Upper lobe of left lung (tissue), 6 donors: ENCODE data around the gene UBR4. TPM values are rescaled to one million over a fixed set of nuclear protein-coding genes. Genes with fewer than 3 reads are reported as not detected.
"Not testable (repeated sequence)": the region's sequence is repeated elsewhere in the genome, so short reads cannot be mapped to it uniquely, and the experiment has no call there.

ENCODE experiments used
- ATAC-seq, 2 donors: fragments of 200-7000 bp; cut with Tn5 transposase; one replicate each; pipeline ENCODE4 v1.9.1; 2022; ENCODE audit warnings: mild to moderate bottlenecking in 2 of 2, moderate library complexity in 2 of 2; ENCODE audit not compliant: low FRiP score in 2 of 2
- DNase-seq, 2 donors: peaks; one replicate each; pipeline ENCODE4 v3.0.0-alpha.2; 2019 to 2020
- H3K27ac ChIP-seq, 4 donors: fragments of 200-600 bp; sonication (generic); one replicate each; pipeline ENCODE4 v1.5.1; 2016 to 2019
- H3K27me3 ChIP-seq, 4 donors: fragments of 200-600 bp; sonication (generic); one replicate each; pipeline ENCODE4 v1.5.1; 2017 to 2019
- H3K36me3 ChIP-seq, 4 donors: fragments of 200-600 bp; sonication (generic); one replicate each; pipeline ENCODE4 v1.5.1; 2016 to 2019
- H3K4me1 ChIP-seq, 4 donors: fragments of 200-600 bp; sonication (generic); one replicate each; pipeline ENCODE4 v1.5.1; 2018 to 2019
- H3K4me3 ChIP-seq, 4 donors: fragments of 200-600 bp; sonication (generic); one replicate each; pipeline ENCODE4 v1.5.1; 2017 to 2019; ENCODE audit warnings: mild to moderate bottlenecking in 2 of 4, moderate library complexity in 1 of 4
- H3K9me3 ChIP-seq, 4 donors: fragments of 200-600 bp; sonication (generic); one replicate each; pipeline ENCODE4 v1.5.1; 2018 to 2019
- EP300 ChIP-seq, 4 donors: sonication (generic); formaldehyde crosslinking; IDR thresholded peaks; one replicate each; pipeline ENCODE4 v1.5.1; 2017; ENCODE audit warnings: antibody characterized with exemption in 4 of 4, control low read depth in 2 of 4
- POLR2A ChIP-seq, 4 donors: fragments of 450-650 bp; IDR thresholded peaks; one replicate each; pipeline ENCODE4 v1.5.1; 2016 to 2017; ENCODE audit warnings: antibody characterized with exemption in 4 of 4, mild to moderate bottlenecking in 2 of 4
- POLR2AphosphoS5 ChIP-seq, 2 donors: sonication (generic); formaldehyde crosslinking; IDR thresholded peaks; one replicate each; pipeline ENCODE4 v1.5.1; 2017; ENCODE audit warnings: antibody characterized with exemption in 2 of 2
- WGBS, 2 donors: methylation state at CpG; one replicate each; pipeline ENCODE4 v1.1.5; 2017 to 2018; 5-methylcytosine and 5-hydroxymethylcytosine counted together
- total RNA-seq, 6 donors: library from RNA; depleted of rRNA in 4 of 6; stranded (reverse); fragments of >200 nt in 4 of 6; gene quantifications; one replicate each; pipeline versions ENCODE4 v1.1.0 to v1.2.1, GENCODE V29; 2016 to 2021
- TF ChIP-seq, protein P1 (sequence below), 6 experiments: fragments of 450-650 bp in 4 of 6; fragments of 200-600 bp in 2 of 6; sonication (generic) in 2 of 6; IDR thresholded peaks; one replicate each; pipeline ENCODE4 v1.5.1; 2016 to 2019; ENCODE audit warnings: antibody characterized with exemption in 6 of 6
- donor health status: DM: no; HTN: no; CAD: no; lungs with moderate emphysema.
- donor health status: DM: no; HTN: yes; CAD: no; lungs with severe emphysema.

Gene UBR4
- total RNA-seq, 6 donors from 2014 or later = 101 to 317 (median 135) TPM

DNA sequence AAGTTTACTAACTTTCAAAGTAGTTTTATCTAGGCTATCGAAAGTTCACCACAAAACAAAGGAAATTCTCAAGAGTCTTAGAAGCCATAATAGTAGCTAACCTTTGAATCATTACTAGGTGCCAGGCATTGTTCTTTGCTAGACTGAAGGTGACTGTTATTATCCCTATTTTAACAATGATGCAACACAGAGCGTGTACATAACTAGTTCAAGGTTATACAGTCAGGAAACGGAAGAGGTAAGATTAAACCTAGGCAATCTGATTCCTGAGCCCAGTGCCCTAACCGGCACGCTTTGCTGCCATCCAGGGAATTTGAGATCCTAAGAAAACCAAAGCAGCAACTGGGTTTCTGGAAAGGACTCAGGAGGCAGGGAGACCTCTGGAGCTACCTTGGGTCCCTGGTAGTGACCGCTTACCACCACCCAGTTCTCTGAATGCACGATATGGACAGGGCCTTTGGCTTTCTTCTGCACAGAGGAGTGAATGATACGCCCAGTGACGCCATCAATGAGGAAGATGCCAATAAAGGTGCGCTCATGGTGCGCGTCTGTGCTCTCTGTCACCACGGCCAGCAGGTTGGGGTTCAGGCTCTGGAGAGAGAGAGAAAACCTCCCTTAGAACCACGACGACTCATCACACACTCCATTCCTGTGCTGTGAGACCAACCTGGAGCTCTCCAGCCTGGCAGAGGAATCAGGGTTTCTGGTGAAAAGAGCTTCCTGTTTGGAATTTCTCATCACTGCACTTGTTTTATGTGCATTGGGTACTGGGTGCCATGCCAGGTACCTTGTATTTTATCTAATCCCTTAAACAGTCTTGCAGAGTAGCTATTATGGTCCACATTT, 13.1 kb upstream of the UBR4 start:
- no peak for DNase-seq
- 91 to 93% methylated on average over 15 of the region's 15 CpGs for WGBS, 2 donors
- Histone ChIP-seq H3K27me3 (no peaks in the 10 kb centered on the region), H3K4me3 (no peak overlapping the region), H3K27ac (no peak overlapping the region), H3K4me1 (peaks cover 0 to 4% (median 2%) of the 10 kb centered on the region in 4 donors), H3K36me3 (peaks cover 29 to 99% (median 77%) of the 10 kb centered on the region in 4 donors), H3K9me3 (no peaks in the 10 kb centered on the region)
- no peak for TF ChIP-seq POLR2A (IDR thresholded peaks at IDR 0.05)
- TF ChIP-seq, protein P1, sequence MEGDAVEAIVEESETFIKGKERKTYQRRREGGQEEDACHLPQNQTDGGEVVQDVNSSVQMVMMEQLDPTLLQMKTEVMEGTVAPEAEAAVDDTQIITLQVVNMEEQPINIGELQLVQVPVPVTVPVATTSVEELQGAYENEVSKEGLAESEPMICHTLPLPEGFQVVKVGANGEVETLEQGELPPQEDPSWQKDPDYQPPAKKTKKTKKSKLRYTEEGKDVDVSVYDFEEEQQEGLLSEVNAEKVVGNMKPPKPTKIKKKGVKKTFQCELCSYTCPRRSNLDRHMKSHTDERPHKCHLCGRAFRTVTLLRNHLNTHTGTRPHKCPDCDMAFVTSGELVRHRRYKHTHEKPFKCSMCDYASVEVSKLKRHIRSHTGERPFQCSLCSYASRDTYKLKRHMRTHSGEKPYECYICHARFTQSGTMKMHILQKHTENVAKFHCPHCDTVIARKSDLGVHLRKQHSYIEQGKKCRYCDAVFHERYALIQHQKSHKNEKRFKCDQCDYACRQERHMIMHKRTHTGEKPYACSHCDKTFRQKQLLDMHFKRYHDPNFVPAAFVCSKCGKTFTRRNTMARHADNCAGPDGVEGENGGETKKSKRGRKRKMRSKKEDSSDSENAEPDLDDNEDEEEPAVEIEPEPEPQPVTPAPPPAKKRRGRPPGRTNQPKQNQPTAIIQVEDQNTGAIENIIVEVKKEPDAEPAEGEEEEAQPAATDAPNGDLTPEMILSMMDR (IDR thresholded peaks at IDR 0.05) = no peak
- no peak for TF ChIP-seq POLR2AphosphoS5 (IDR thresholded peaks at IDR 0.05)
- no peak for TF ChIP-seq EP300 (IDR thresholded peaks at IDR 0.05)
- ATAC-seq = no peak

DNA sequence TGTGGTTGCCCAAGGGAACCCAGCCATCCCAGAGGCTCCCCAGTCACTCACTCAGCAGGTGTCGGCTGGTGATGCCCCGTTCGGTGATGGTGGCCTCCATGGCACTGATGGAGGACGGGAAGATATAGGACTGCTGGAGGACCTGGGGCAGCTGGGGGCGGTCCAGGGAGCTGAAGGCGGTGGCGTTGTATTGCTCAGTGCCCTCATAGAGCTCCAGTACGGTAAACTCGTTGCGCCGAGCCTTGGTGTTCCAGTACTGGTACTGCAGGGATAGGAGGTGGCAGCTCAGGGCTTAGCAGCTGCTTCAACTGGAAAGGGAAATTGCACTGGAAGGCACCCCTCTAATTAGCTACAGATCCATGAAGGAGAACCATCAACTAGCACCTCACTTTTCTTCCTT, 12.5 kb upstream of the UBR4 start:
- H3K4me3 ChIP-seq = no peak overlapping the region
- ATAC-seq = peak in 1 of 2 donors; percentile 64
- no peak overlapping the region for H3K27ac ChIP-seq
- H3K36me3 ChIP-seq = peaks cover 29 to 99% (median 74%) of the 10 kb centered on the region in 4 donors
- H3K4me1 ChIP-seq = peaks cover 0 to 4% (median 2%) of the 10 kb centered on the region in 4 donors
- no peaks in the 10 kb centered on the region for H3K27me3 ChIP-seq
- no peak for DNase-seq
- H3K9me3 ChIP-seq = no peaks in the 10 kb centered on the region
- WGBS, 2 donors = 96 to 97% methylated on average over 11 of the region's 11 CpGs
- TF ChIP-seq POLR2A (IDR thresholded peaks at IDR 0.05) (no peak), POLR2AphosphoS5 (IDR thresholded peaks at IDR 0.05) (no peak), EP300 (IDR thresholded peaks at IDR 0.05) (no peak)
- TF ChIP-seq, protein P1 (IDR thresholded peaks at IDR 0.05) = no peak

DNA sequence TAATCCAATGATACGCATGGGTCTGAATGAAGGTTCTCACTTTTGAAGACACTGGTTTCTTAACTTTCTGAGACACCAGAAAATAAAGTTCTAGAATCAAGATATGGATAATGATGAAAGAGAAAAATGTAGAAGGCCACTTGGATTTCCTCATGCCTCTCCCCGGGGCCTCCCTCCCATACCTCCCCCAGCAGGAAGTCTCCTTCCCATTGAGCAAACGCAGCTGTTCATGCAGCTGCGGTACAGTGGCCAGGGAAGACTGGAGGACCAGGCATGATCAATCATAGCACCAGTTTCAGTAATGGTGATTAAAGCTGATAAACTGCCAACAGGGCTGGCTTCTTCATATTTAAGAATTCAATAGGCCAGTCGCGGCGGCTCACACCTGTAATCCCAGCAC, 10.9 kb upstream of the UBR4 start:
- Histone ChIP-seq H3K4me1 (peaks cover 0 to 4% (median 2%) of the 10 kb centered on the region in 4 donors), H3K36me3 (peaks cover 28 to 95% (median 64%) of the 10 kb centered on the region in 4 donors), H3K27me3 (no peaks in the 10 kb centered on the region), H3K27ac (peak overlapping the region in 1 of 4 donors; percentile 72), H3K4me3 (no peak overlapping the region), H3K9me3 (no peaks in the 10 kb centered on the region)
- ATAC-seq (no peak), DNase-seq (no peak)
- 65 to 71% methylated on average over 7 of the region's 7 CpGs for whole genome bisulfite sequencing, 2 donors
- TF ChIP-seq POLR2A (IDR thresholded peaks at IDR 0.05) (no peak), POLR2AphosphoS5 (IDR thresholded peaks at IDR 0.05) (peak in 1 of 2 donors; percentile 31), EP300 (IDR thresholded peaks at IDR 0.05) (no peak)

DNA sequence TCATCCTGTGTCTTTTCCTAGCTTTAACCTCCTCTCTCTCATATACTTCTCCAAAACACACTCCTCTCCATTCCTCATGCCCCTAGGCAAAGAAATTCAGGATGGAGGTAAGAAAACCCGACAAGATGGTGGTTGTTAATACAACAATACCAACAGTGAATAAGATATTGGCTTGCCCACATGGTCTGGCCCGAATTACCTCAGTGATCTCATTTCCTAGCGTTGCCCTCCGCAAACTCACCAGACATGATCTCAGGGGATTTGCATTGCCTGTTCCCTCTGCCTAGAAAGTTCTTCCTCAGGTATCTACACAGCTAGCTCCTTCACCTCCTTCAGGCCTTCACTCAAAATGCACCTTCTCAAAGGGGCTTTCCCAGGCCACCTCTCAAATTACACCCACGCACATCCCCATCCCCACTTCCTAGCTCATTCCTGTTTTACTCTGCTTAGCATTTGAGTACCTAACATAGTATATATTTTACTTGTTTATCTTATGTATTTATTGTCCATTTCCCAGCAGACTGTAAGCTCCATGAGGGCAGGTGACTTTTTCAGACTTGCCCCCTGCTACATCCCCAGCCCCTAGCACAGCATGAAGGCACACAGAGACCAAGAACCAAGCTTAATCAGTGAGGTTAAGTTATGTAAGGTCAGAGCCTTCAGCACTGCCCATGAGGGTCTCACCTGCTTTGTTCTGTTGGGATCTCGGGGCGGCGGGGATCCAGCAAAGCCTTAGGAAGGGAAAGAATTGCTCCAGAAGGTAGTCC, 10.2 kb upstream of the UBR4 start:
- ATAC-seq (no peak), DNase-seq (no peak)
- Histone ChIP-seq H3K9me3 (no peaks in the 10 kb centered on the region), H3K4me3 (no peak overlapping the region), H3K36me3 (peaks cover 21 to 92% (median 57%) of the 10 kb centered on the region in 4 donors), H3K4me1 (peaks cover 0 to 4% (median 2%) of the 10 kb centered on the region in 4 donors), H3K27me3 (no peaks in the 10 kb centered on the region), H3K27ac (peak overlapping the region in 1 of 4 donors; percentile 72)
- 92 to 99% methylated on average over 8 of the region's 8 CpGs for WGBS, 2 donors
- no peak for TF ChIP-seq POLR2A (IDR thresholded peaks at IDR 0.05)
- TF ChIP-seq, protein P1 (IDR thresholded peaks at IDR 0.05) = no peak

DNA sequence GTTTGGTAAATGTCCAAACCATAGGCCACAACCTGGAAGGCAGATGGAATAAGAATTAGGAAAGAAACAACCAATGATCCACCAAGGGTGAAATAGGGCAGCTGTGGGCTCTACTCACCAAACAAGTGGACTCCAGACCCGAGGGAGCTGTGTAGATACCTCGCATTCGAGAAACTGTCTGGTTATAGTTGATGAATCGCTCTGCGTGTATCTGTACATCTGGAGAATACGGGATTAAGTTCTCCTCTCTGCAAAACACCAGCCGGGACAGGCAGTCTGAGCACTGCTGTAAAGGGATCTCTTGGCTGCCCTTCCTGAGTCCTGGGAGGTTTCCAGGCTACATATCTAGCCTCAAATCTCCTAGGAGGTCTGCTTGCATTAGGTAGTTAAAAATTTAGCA, 9.4 kb upstream of the UBR4 start:
- H3K4me3 ChIP-seq = no peak overlapping the region
- WGBS, 2 donors = 95% methylated on average over 6 to 7 of the region's 7 CpGs
- ATAC-seq (no peak), DNase-seq (no peak)
- H3K9me3 ChIP-seq = no peaks in the 10 kb centered on the region
- no peaks in the 10 kb centered on the region for H3K27me3 ChIP-seq
- TF ChIP-seq POLR2A (IDR thresholded peaks at IDR 0.05) (no peak), EP300 (IDR thresholded peaks at IDR 0.05) (no peak), POLR2AphosphoS5 (IDR thresholded peaks at IDR 0.05) (no peak)
- TF ChIP-seq, protein P1 (IDR thresholded peaks at IDR 0.05) = no peak
- peaks cover 0 to 4% (median 2%) of the 10 kb centered on the region in 4 donors for H3K4me1 ChIP-seq
- peaks cover 18 to 84% (median 50%) of the 10 kb centered on the region in 4 donors for H3K36me3 ChIP-seq
- H3K27ac ChIP-seq = no peak overlapping the region

DNA sequence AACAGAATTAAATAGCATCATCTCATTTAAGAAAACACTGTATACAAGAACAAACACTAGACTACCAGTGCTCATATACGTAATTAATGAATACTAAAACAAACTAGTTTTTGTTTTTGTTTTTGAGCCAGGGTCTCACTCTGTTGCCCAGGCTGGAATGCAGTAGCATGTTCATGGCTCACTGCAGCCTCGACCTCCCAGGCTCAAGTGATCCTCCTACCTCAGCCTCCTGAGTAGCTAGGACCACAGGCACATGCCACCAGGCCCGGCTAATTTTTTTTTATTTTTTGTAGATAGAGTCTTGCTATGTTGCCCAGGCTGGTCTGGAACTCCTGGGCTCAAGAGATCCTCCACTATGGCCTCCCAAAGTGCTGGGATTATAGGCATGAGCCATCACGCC, 6.5 kb upstream of the UBR4 start:
- ATAC-seq, H3K27ac ChIP-seq, DNase-seq, H3K9me3 ChIP-seq, H3K4me3 ChIP-seq, H3K27me3 ChIP-seq: not testable (repeated sequence)
- Histone ChIP-seq H3K4me1 (peaks cover 7 to 18% (median 10%) of the 10 kb centered on the region in 4 donors), H3K36me3 (peaks cover 16 to 68% (median 25%) of the 10 kb centered on the region in 4 donors)
- 91 to 99% methylated on average over 4 of the region's 4 CpGs for WGBS, 2 donors
